ENCODE results near the gene NONO. TPM values are rescaled to one million over a fixed set of nuclear protein-coding genes. Genes with fewer than 3 reads are reported as not detected.
"Not testable (repeated sequence)": the region's sequence is repeated elsewhere in the genome, so short reads cannot be mapped to it uniquely, and the experiment has no call there.

Gene NONO
- total RNA-seq, 4 donors from 2014 or later, result 70.0 to 494 (median 216) TPM

GRCh38 chrX:71302461-71303213 is 19.2 kb downstream of the NONO start:
- no peaks in the 10 kb centered on the region for H3K27me3 ChIP-seq
- H3K4me3 ChIP-seq, result peak overlapping the region in 1 of 2 donors; percentile 12
- DNase-seq, result no peak
- H3K4me1 ChIP-seq, result no peaks in the 10 kb centered on the region
- intact Hi-C loops (cut with DNase I; ENCODE audit: low total_unique reads), result no loop called here
- no peaks in the 10 kb centered on the region for H3K36me3 ChIP-seq
- peak overlapping the region; percentile 15 to 76 for H3K27ac ChIP-seq
- TF ChIP-seq CTCF (IDR thresholded peaks at IDR 0.05), result no peak
- TF ChIP-seq POLR2A (IDR thresholded peaks at IDR 0.05), result no peak
- no peaks in the 10 kb centered on the region for H3K9me3 ChIP-seq

- intact Hi-C loops (cut with DNase I; ENCODE audit: low total_unique reads), result no loop called here
- no peak for DNase-seq
- H3K4me3 ChIP-seq, result no peak overlapping the region
- no peaks in the 10 kb centered on the region for H3K4me1 ChIP-seq
- no peak for TF ChIP-seq CTCF (IDR thresholded peaks at IDR 0.05)
- TF ChIP-seq POLR2A (IDR thresholded peaks at IDR 0.05), result no peak
- H3K36me3 ChIP-seq, result no peaks in the 10 kb centered on the region
- no peaks in the 10 kb centered on the region for H3K27me3 ChIP-seq
- H3K27ac ChIP-seq, result no peak overlapping the region
- H3K9me3 ChIP-seq, result no peaks in the 10 kb centered on the region
Measured at GRCh38 chrX:71304561-71304960, 21.1 kb downstream of the NONO start.

- TF ChIP-seq CTCF (IDR thresholded peaks at IDR 0.05), result no peak
- TF ChIP-seq POLR2A (IDR thresholded peaks at IDR 0.05), result no peak
- Histone ChIP-seq H3K4me3 (no peak overlapping the region), H3K9me3 (no peaks in the 10 kb centered on the region), H3K4me1 (no peaks in the 10 kb centered on the region), H3K36me3 (no peaks in the 10 kb centered on the region), H3K27ac (peak overlapping the region; percentile 44 to 59), H3K27me3 (no peaks in the 10 kb centered on the region)
- intact Hi-C loops (cut with DNase I; ENCODE audit: low total_unique reads), result no loop called here
- DNase-seq, result no peak
Measured at GRCh38 chrX:71315917-71316316, 32.5 kb downstream of the NONO start.

GRCh38 chrX:71316959-71317358 is 33.5 kb downstream of the NONO start:
- H3K4me3 ChIP-seq; DNase-seq; intact Hi-C loops (cut with DNase I; ENCODE audit: low total_unique reads); H3K4me1 ChIP-seq; H3K27me3 ChIP-seq; H3K9me3 ChIP-seq; H3K27ac ChIP-seq; H3K36me3 ChIP-seq: not testable (repeated sequence)

GRCh38 chrX:71320126-71320525 is 36.7 kb downstream of the NONO start:
- no peaks in the 10 kb centered on the region for H3K36me3 ChIP-seq
- no peak for TF ChIP-seq POLR2A (IDR thresholded peaks at IDR 0.05)
- no peak for TF ChIP-seq CTCF (IDR thresholded peaks at IDR 0.05)
- H3K27ac ChIP-seq, result no peak overlapping the region
- no peak for DNase-seq
- no peaks in the 10 kb centered on the region for H3K27me3 ChIP-seq
- no peak overlapping the region for H3K4me3 ChIP-seq
- intact Hi-C loops (cut with DNase I; ENCODE audit: low total_unique reads), result no loop called here
- H3K4me1 ChIP-seq, result no peaks in the 10 kb centered on the region
- H3K9me3 ChIP-seq, result no peaks in the 10 kb centered on the region
